CD4-positive, alpha-beta T cell (primary cell): ENCODE data around the gene USP25. TPM values are rescaled to one million over a fixed set of nuclear protein-coding genes. Genes with fewer than 3 reads are reported as not detected.

Source experiments
- ATAC-seq: fragments of 200-7000 bp; cut with Tn5 transposase; one replicate; pipeline ENCODE4 v1.10.0; 2022; ENCODE audit warnings: mild to moderate bottlenecking; ENCODE audit not compliant: poor library complexity
- CTCF ChIA-PET: fragments of 350-600 bp; sonication (Branson Sonifier 250); formaldehyde crosslinking; loops from one replicate; lab custom pipeline; 2021; ENCODE audit warnings: antibody characterized with exemption, inconsistent platforms; lab: Charles Lee
- POLR2A ChIA-PET: fragments of 350-600 bp; sonication (Branson Sonifier 250); formaldehyde crosslinking; loops from one replicate; lab custom pipeline; 2021; ENCODE audit warnings: antibody characterized with exemption, inconsistent platforms; lab: Charles Lee
- DNase-seq, 14 experiments: peaks; one replicate each; pipeline ENCODE4 v3.0.0-alpha.2; 2013 to 2020; ENCODE audit warnings: mixed read lengths in 2 of 14
- H3K27ac ChIP-seq, 2 donors: one replicate each; pipeline versions ENCODE4 v1.5.1 to v1.7.0; 2013; ENCODE audit warnings: low read length in 2 of 2, low read depth in 1 of 2, mild to moderate bottlenecking in 1 of 2
- H3K27me3 ChIP-seq, 2 experiments: 1 replicate in 1 of 2; 2 replicates in 1 of 2; pipeline versions ENCODE4 v1.6.1 to v1.7.0; 2013; ENCODE audit warnings: low read length in 2 of 2, control low read depth in 1 of 2, mild to moderate bottlenecking in 1 of 2, moderate library complexity in 1 of 2; ENCODE audit not compliant: insufficient read depth in 2 of 2, control insufficient read depth in 1 of 2
- H3K36me3 ChIP-seq: one replicate; pipeline ENCODE4 v1.6.1; 2013; ENCODE audit warnings: low read length, control low read depth; ENCODE audit not compliant: insufficient read depth
- H3K4me1 ChIP-seq: one replicate; pipeline ENCODE4 v1.6.1; 2013; ENCODE audit warnings: low read length, control low read depth; ENCODE audit not compliant: insufficient read depth
- H3K4me3 ChIP-seq: one replicate; pipeline ENCODE4 v1.5.1; 2013; ENCODE audit warnings: mild to moderate bottlenecking, low read length, moderate library complexity
- H3K9me3 ChIP-seq, 2 experiments: 1 replicate in 1 of 2; 2 replicates in 1 of 2; pipeline versions ENCODE4 v1.6.1 to v1.7.0; 2013; ENCODE audit warnings: low read length in 2 of 2, mild to moderate bottlenecking in 2 of 2, control low read depth in 1 of 2, moderate library complexity in 1 of 2; ENCODE audit not compliant: control insufficient read depth in 1 of 2, insufficient read depth in 1 of 2
- H3K27ac Mint-ChIP-seq: one replicate; pipeline ENCODE4 v1.8.0; 2020; ENCODE audit warnings: mixed read lengths
- H3K27me3 Mint-ChIP-seq: one replicate; pipeline ENCODE4 v1.8.0; 2021; ENCODE audit warnings: mixed read lengths
- H3K36me3 Mint-ChIP-seq: one replicate; pipeline ENCODE4 v1.8.0; 2021; ENCODE audit warnings: low read depth, mixed read lengths
- H3K4me1 Mint-ChIP-seq: one replicate; pipeline ENCODE4 v1.8.0; 2021; ENCODE audit warnings: low read depth, mixed read lengths
- H3K4me3 Mint-ChIP-seq: one replicate; pipeline ENCODE4 v1.8.0; 2020; ENCODE audit warnings: mild to moderate bottlenecking, mixed read lengths
- H3K9me3 Mint-ChIP-seq: one replicate; pipeline ENCODE4 v1.8.0; 2020; ENCODE audit warnings: mixed read lengths
- intact Hi-C, 2 experiments: fragments of 100-400 bp; cut with DNase I in 1 of 2; cut with micrococcal nuclease in 1 of 2; formaldehyde crosslinking; loops; one replicate each; pipeline versions ENCODE4 v1.15.1 to v1.9.0; 2023 to 2025; cut with DNase I, micrococcal nuclease
- total RNA-seq, 174 experiments: library from RNA in 2 of 174; stranded (reverse) in 2 of 174; gene quantifications; one replicate each; pipeline ENCODE4 v1.2.3 and lab custom pipeline; 2021 to 2026
- TF ChIP-seq, protein P1 (sequence below): fragments of 200-600 bp; IDR thresholded peaks from one replicate; pipeline ENCODE4 v1.8.0; 2022; ENCODE audit warnings: antibody characterized with exemption, mild to moderate bottlenecking

USP25 gene
- total RNA-seq, 2 experiments from 2014 or later, result 45.0 to 49.2 TPM

DNA sequence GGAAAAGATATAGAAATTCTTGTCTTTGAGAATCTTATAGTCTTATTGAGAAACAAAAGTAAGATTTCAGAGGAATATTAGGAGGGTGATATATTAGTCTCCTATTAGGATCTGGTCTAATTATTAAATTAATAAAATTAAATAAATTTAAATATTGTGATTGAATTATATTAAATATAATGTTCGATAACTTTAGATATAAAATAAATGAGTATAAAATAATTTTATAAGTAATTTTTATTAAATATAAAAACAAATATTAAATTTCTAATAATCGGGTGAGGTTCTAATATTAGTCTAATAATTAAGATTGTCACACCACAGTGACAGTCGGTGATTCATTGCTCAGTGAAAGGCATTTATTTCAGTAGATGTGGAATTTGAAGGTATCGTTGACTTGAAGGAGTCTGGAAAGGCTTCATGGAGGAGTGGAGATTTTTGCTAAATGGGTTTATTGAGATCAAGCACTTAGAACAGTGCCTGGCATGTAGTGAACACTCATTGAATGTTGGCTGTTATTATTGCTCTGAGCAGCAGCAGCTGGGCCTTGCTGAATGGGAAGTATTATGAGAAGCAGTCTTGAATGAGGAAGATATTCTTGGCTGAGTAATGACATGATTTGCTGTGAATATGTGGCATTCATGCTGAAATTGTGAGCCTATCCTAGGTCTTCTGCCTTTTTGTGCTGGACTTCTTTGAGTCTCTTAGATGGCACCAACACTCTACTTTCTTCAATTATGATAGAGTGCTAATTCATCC, 74.6 kb downstream of the USP25 start:
- peaks cover 45% of the 10 kb centered on the region for H3K36me3 ChIP-seq
- no peaks in the 10 kb centered on the region for H3K9me3 ChIP-seq
- no peak overlapping the region for H3K27ac Mint-ChIP-seq
- H3K9me3 Mint-ChIP-seq, result no peaks in the 10 kb centered on the region
- DNase-seq (no peak), ATAC-seq (no peak)
- ChIA-PET POLR2A (no interaction called here), CTCF (no interaction called here)
- H3K4me1 ChIP-seq, result no peaks in the 10 kb centered on the region
- intact Hi-C loops, result no loop called here
- peaks cover 23% of the 10 kb centered on the region for H3K4me1 Mint-ChIP-seq
- no peaks in the 10 kb centered on the region for H3K27me3 Mint-ChIP-seq
- TF ChIP-seq, protein P1, sequence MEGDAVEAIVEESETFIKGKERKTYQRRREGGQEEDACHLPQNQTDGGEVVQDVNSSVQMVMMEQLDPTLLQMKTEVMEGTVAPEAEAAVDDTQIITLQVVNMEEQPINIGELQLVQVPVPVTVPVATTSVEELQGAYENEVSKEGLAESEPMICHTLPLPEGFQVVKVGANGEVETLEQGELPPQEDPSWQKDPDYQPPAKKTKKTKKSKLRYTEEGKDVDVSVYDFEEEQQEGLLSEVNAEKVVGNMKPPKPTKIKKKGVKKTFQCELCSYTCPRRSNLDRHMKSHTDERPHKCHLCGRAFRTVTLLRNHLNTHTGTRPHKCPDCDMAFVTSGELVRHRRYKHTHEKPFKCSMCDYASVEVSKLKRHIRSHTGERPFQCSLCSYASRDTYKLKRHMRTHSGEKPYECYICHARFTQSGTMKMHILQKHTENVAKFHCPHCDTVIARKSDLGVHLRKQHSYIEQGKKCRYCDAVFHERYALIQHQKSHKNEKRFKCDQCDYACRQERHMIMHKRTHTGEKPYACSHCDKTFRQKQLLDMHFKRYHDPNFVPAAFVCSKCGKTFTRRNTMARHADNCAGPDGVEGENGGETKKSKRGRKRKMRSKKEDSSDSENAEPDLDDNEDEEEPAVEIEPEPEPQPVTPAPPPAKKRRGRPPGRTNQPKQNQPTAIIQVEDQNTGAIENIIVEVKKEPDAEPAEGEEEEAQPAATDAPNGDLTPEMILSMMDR, result no peak
- no peak overlapping the region for H3K4me3 Mint-ChIP-seq
- peaks cover 83% of the 10 kb centered on the region for H3K36me3 Mint-ChIP-seq
- no peaks in the 10 kb centered on the region for H3K27me3 ChIP-seq
- no peak overlapping the region for H3K4me3 ChIP-seq
- H3K27ac ChIP-seq, result no peak overlapping the region

DNA sequence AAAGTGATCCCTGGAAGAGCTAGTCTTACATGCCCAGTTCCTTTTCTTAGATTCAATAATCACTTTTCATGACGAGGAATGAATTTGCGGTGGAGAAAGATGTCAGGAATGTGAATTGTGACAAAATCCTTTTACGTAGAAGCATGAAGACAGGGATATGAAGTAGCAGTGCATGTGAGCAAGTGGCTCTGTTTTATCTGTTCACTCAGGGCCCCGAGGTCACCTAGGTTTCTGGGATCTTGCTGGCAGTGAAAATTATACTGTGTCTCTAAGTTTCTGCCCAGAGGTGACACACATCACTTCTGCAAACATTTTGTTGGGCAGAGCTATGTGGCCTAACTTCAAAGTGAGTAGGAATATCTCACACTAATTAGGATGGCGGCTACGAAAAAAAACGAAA, 79.3 kb downstream of the USP25 start:
- Mint-ChIP-seq H3K9me3 (peaks cover 4% of the 10 kb centered on the region), H3K4me1 (peaks cover 10% of the 10 kb centered on the region), H3K36me3 (peaks cover 87% of the 10 kb centered on the region), H3K27ac (peak overlapping the region; percentile 30), H3K4me3 (no peak overlapping the region), H3K27me3 (no peaks in the 10 kb centered on the region)
- ATAC-seq (no peak), DNase-seq (no peak)
- CTCF ChIA-PET, result no interaction called here
- TF ChIP-seq, protein P1, result no peak
- Histone ChIP-seq H3K27me3 (no peaks in the 10 kb centered on the region), H3K9me3 (no peaks in the 10 kb centered on the region), H3K4me1 (no peaks in the 10 kb centered on the region), H3K27ac (no peak overlapping the region), H3K36me3 (peaks cover 77% of the 10 kb centered on the region), H3K4me3 (no peak overlapping the region)
- POLR2A ChIA-PET, result no interaction called here
- intact Hi-C loops, result no loop called here

DNA sequence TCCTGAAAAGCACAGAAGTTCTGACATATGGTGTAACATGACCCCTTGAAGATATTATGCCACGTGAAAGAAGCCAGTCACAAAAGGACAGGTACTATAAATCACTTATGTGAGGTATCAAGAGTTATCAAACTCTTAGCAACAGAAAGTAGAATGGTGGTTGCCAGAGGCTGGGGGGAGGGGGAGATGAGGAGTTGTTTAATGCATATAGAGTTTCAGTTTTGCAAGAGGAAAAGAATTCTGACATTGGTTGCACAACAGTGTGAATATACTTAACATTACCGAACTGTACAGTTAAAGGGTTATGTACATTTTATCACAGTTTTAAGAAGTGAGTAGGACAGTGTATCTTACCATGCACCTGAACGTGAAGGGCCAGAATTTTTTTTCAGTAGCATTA, 80.0 kb downstream of the USP25 start:
- peaks cover 8% of the 10 kb centered on the region for H3K9me3 Mint-ChIP-seq
- peak overlapping the region; percentile 5 for H3K27ac Mint-ChIP-seq
- Histone ChIP-seq H3K27me3 (no peaks in the 10 kb centered on the region), H3K27ac (no peak overlapping the region), H3K9me3 (peaks cover under 1 to 2% of the 10 kb centered on the region in 2 experiments), H3K4me1 (no peaks in the 10 kb centered on the region), H3K4me3 (no peak overlapping the region), H3K36me3 (peaks cover 77% of the 10 kb centered on the region)
- no peaks in the 10 kb centered on the region for H3K27me3 Mint-ChIP-seq
- H3K4me1 Mint-ChIP-seq, result peaks cover 4% of the 10 kb centered on the region
- POLR2A ChIA-PET, result no interaction called here
- intact Hi-C loops, result no loop called here
- CTCF ChIA-PET, result no interaction called here
- DNase-seq (no peak), ATAC-seq (no peak)
- H3K36me3 Mint-ChIP-seq, result peaks cover 89% of the 10 kb centered on the region
- no peak overlapping the region for H3K4me3 Mint-ChIP-seq
- TF ChIP-seq, protein P1, result no peak
